Transverse colon (tissue), 4 donors: Measurements from ENCODE around the gene MRGPRE. TPM values are rescaled to one million over a fixed set of nuclear protein-coding genes. Genes with fewer than 3 reads are reported as not detected.

ENCODE experiments used
- DNase-seq: peaks from one replicate; pipeline ENCODE4 v3.0.0-alpha.2; 2019
- H3K27ac ChIP-seq, 4 donors: fragments of 200-600 bp; sonication (generic); 2 replicates each; pipeline ENCODE4 v1.5.1; 2016 to 2018; ENCODE audit warnings: inconsistent platforms in 4 of 4
- H3K27me3 ChIP-seq: fragments of 200-600 bp; sonication (generic); 2 replicates; pipeline ENCODE4 v1.5.1; 2017; ENCODE audit warnings: inconsistent platforms
- H3K36me3 ChIP-seq, 4 donors: fragments of 200-600 bp; sonication (generic); 2 replicates each; pipeline ENCODE4 v1.5.1; 2017 to 2019; ENCODE audit warnings: inconsistent platforms in 4 of 4
- H3K4me1 ChIP-seq, 4 donors: fragments of 200-600 bp; sonication (generic); 2 replicates each; pipeline ENCODE4 v1.5.1; 2017 to 2020; ENCODE audit warnings: inconsistent platforms in 4 of 4
- H3K4me3 ChIP-seq, 4 donors: fragments of 200-600 bp; sonication (generic); 1 replicate in 1 of 4; 2 replicates in 3 of 4; pipeline versions ENCODE4 v1.5.1 to v1.6.1; 2017 to 2019; ENCODE audit warnings: inconsistent platforms in 4 of 4
- H3K9me3 ChIP-seq, 2 donors: fragments of 200-600 bp; sonication (generic); 2 replicates each; pipeline ENCODE4 v1.5.1; 2017 to 2019; ENCODE audit warnings: inconsistent platforms in 2 of 2
- EP300 ChIP-seq: sonication (generic); formaldehyde crosslinking; IDR thresholded peaks from one replicate; pipeline ENCODE4 v1.6.1; 2017; ENCODE audit warnings: antibody characterized with exemption, low read depth
- POLR2A ChIP-seq: fragments of 450-650 bp; IDR thresholded peaks from one replicate; pipeline ENCODE4 v1.6.1; 2016; ENCODE audit warnings: antibody characterized with exemption, mild to moderate bottlenecking, moderate library complexity
- POLR2AphosphoS5 ChIP-seq, 3 donors: sonication (generic); formaldehyde crosslinking; IDR thresholded peaks; one replicate each; pipeline ENCODE4 v1.6.1; 2016; ENCODE audit warnings: antibody characterized with exemption in 3 of 3
- WGBS, 2 donors: methylation state at CpG; one replicate each; pipeline ENCODE4 v1.1.5; 2018; ENCODE audit warnings: low coverage in 1 of 2; 5-methylcytosine and 5-hydroxymethylcytosine counted together
- in situ Hi-C, 4 donors: fragments of 200-750 bp; cut with MboI; loops; one replicate each; pipeline versions ENCODE4 v1.15.0 to v1.15.1; 2017; ENCODE audit warnings: low sequenced_read_pairs in 3 of 4, low pct_ligation_motif_present in 1 of 4, low pct_unique_long_range_greater_than_20kb in 1 of 4
- intact Hi-C: fragments of 100-400 bp; cut with DNase I; formaldehyde crosslinking; loops from one replicate; pipeline ENCODE4 v1.15.1; 2023; ENCODE audit warnings: low total_unique reads
- total RNA-seq, 4 donors: library from RNA; depleted of rRNA; stranded (reverse); fragments of >200 nt; gene quantifications; one replicate each; pipeline ENCODE4 v1.1.0, GENCODE V29; 2016
- TF ChIP-seq, protein P1 (sequence below), 5 experiments: fragments of 200-600 bp in 3 of 5; fragments of 450-650 bp in 2 of 5; sonication (generic) in 3 of 5; IDR thresholded peaks; 1 replicate in 2 of 5; 2 replicates in 3 of 5; pipeline ENCODE4 v1.5.1; 2016 to 2017; ENCODE audit warnings: antibody characterized with exemption in 5 of 5, inconsistent platforms in 3 of 5, mild to moderate bottlenecking in 2 of 5, moderate library complexity in 1 of 5

The MRGPRE gene
- total RNA-seq, 4 donors from 2014 or later = not detected

DNA sequence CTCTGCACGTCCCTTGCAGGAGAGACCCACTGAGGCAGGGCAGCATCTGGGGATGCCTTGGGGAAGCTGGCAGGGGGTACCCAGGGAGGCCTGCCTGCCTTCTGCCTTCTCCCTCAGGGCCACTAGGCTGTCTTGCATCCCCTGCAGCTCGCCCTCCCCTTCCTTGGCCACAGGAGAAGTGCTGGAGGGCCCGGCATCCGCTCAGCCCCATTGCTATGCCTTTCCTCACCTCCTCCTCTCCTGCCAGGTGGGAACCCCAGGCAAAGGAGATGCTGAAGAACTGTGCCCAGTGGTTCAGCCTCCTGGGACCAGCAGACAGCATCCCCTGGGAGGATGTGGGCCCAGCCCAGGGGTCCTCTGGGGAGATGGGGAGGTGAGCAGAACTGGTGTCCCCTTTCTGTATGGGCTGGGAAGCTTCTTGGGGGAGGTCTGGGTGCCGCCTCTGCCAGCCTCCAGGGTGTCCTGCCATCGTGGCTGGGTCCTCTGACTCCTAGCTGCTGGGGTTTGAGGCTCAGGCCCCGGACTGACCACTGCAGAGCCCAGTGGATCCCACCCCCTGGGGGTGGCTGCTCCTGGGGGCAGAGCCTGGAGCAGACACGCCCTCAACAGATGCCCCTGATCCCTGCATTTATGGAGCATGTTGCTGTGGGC lies 34.2 kb downstream of the MRGPRE start:
- intact Hi-C loops (no loop called here), in situ Hi-C loops (no loop called here)
- TF ChIP-seq, protein P1, sequence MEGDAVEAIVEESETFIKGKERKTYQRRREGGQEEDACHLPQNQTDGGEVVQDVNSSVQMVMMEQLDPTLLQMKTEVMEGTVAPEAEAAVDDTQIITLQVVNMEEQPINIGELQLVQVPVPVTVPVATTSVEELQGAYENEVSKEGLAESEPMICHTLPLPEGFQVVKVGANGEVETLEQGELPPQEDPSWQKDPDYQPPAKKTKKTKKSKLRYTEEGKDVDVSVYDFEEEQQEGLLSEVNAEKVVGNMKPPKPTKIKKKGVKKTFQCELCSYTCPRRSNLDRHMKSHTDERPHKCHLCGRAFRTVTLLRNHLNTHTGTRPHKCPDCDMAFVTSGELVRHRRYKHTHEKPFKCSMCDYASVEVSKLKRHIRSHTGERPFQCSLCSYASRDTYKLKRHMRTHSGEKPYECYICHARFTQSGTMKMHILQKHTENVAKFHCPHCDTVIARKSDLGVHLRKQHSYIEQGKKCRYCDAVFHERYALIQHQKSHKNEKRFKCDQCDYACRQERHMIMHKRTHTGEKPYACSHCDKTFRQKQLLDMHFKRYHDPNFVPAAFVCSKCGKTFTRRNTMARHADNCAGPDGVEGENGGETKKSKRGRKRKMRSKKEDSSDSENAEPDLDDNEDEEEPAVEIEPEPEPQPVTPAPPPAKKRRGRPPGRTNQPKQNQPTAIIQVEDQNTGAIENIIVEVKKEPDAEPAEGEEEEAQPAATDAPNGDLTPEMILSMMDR (IDR thresholded peaks at IDR 0.05) = no peak
- TF ChIP-seq EP300 = no peak
- no peak for TF ChIP-seq POLR2AphosphoS5 (IDR thresholded peaks at IDR 0.05)
- TF ChIP-seq POLR2A = no peak
- no peak overlapping the region for H3K27ac ChIP-seq
- peaks cover 50% of the 10 kb centered on the region for H3K27me3 ChIP-seq
- no peak overlapping the region for H3K4me3 ChIP-seq
- no peak for DNase-seq
- no peaks in the 10 kb centered on the region for H3K9me3 ChIP-seq
- no peaks in the 10 kb centered on the region for H3K36me3 ChIP-seq
- WGBS, 2 donors = 79% methylated on average over 4 of the region's 8 CpGs; no CpG with 5 or more reads in 1 of the 2 donors
- peaks cover 0 to 2% (median 0%) of the 10 kb centered on the region in 4 donors for H3K4me1 ChIP-seq

DNA sequence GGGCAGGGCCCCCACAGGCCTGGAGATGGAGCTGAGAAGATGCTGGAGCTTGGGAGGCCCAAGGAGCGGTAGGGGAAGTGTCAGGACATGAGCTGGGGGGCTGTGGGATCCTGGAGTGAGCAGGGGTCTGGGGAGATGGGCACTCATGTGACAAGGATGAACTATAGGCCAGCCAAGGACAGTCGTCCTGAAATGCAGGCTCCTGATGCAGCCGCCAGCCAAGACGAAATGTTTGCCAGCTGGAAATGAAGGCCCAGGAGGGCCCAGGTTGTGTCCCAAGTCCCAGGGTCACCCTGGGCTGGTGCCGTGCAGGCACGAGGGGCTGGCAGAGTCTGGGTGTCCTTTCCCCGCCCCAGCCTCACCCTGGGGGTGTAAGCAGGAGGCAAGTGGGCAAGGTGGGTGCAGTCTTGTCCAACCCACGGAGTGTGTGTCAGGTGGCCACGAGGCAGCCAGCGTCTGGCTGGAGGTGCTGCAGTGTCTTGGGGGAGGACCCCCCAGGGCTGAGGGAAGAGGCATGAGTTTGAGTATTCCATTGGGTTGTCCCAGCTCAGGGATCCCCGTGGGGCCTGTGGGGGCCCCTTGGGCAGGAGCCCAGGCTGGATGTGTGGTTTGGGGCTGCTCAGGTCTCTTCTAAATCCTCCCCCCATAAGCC lies 35.0 kb downstream of the MRGPRE start:
- Histone ChIP-seq H3K9me3 (no peaks in the 10 kb centered on the region), H3K27ac (no peak overlapping the region), H3K27me3 (peaks cover 42% of the 10 kb centered on the region), H3K4me1 (no peaks in the 10 kb centered on the region), H3K36me3 (no peaks in the 10 kb centered on the region), H3K4me3 (no peak overlapping the region)
- DNase-seq = peak; percentile 6
- 75 to 80% methylated on average over 1 to 11 of the region's 11 CpGs for WGBS, 2 donors
- in situ Hi-C loops (no loop called here), intact Hi-C loops (no loop called here)
- TF ChIP-seq POLR2A = no peak
- TF ChIP-seq POLR2AphosphoS5 (IDR thresholded peaks at IDR 0.05) = no peak
- TF ChIP-seq EP300 = no peak
- TF ChIP-seq, protein P1 (IDR thresholded peaks at IDR 0.05) = no peak

DNA sequence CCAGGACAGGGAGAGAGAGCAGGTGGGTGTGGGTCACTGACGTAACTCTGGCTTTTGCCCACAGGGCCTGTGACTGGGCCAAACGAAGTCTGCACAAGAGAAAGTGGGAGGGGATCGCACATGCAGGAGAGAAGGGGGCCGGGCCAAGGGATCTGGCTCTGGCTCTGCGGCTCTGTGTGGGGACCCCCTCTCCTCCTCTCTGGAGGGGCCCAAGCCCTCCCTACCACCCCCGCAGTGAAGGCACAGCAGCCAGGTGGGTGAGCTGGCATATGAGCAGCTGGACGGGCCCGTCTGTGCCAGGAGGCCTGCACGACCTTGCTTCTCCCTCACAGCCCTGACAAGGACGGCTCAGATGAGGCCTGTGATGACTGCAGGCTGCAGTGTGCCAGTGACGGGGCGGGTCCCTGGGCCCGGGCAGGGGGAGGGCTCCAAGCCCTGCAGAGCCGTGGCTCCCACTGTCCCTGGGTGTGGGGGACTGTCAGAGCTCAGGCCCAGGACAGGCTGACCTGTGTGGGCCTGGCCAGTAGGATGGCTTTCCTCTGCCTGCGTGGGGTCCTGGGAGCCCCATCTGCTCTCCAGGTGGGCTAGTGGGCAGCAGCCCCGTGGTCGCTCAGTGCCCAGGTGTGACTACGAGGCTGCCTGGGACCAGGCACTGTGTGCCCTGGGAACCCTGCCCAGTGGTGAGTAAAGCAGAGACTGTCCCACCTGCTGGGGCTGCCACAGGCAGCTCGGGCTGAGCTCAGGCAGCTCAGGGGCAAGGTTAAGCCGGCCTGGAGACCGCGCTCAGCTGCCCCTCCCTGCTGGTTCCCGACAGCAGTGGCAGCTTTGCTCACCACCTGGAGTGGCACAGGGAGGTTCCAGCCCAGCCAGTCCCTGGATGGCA lies 35.8 kb downstream of the MRGPRE start:
- in situ Hi-C loops = no loop called here
- TF ChIP-seq POLR2AphosphoS5 (IDR thresholded peaks at IDR 0.05) = no peak
- TF ChIP-seq, protein P1 (IDR thresholded peaks at IDR 0.05) = no peak
- TF ChIP-seq POLR2A = no peak
- no peak for TF ChIP-seq EP300
- WGBS, 2 donors = 75% methylated on average over 12 of the region's 23 CpGs; no CpG with 5 or more reads in 1 of the 2 donors
- intact Hi-C loops = no loop called here
- Histone ChIP-seq H3K4me3 (no peak overlapping the region), H3K9me3 (no peaks in the 10 kb centered on the region), H3K27me3 (peaks cover 34% of the 10 kb centered on the region), H3K36me3 (no peaks in the 10 kb centered on the region), H3K27ac (no peak overlapping the region), H3K4me1 (no peaks in the 10 kb centered on the region)
- DNase-seq = peak; percentile 5
